Activated T-helper 17 cell treated with anti-CD3 and anti-CD28 coated beads, Interleukin-2, amount 50 U/mL, for 72 hours (primary cell): ENCODE results near the gene SORBS2. TPM values are rescaled to one million over a fixed set of nuclear protein-coding genes. Genes with fewer than 3 reads are reported as not detected.

Source experiments
- ATAC-seq: fragments of 150-1000 bp; cut with Tn5 transposase; replicated peaks from 2 replicates; pipeline ENCODE4 v1.10.0; 2021; ENCODE audit warnings: mild to moderate bottlenecking, moderate library complexity
- H3K27ac Mint-ChIP-seq: one replicate; pipeline ENCODE4 v1.8.0; 2022; ENCODE audit warnings: mixed read lengths
- H3K27me3 Mint-ChIP-seq: one replicate; pipeline ENCODE4 v1.8.0; 2022; ENCODE audit warnings: mixed read lengths
- H3K36me3 Mint-ChIP-seq: one replicate; pipeline ENCODE4 v1.8.0; 2022; ENCODE audit warnings: low read depth, mild to moderate bottlenecking, mixed read lengths
- H3K4me1 Mint-ChIP-seq: one replicate; pipeline ENCODE4 v1.8.0; 2022; ENCODE audit warnings: mixed read lengths
- H3K4me3 Mint-ChIP-seq: one replicate; pipeline ENCODE4 v1.8.0; 2022; ENCODE audit warnings: mild to moderate bottlenecking, mixed read lengths
- H3K9me3 Mint-ChIP-seq: one replicate; pipeline ENCODE4 v1.8.0; 2022; ENCODE audit warnings: mixed read lengths
- total RNA-seq, 2 donors: library from RNA; stranded (reverse); gene quantifications; one replicate each; pipeline ENCODE4 v1.2.3, GENCODE V29; 2022

Gene SORBS2
- total RNA-seq, 2 donors from 2014 or later = not detected

DNA sequence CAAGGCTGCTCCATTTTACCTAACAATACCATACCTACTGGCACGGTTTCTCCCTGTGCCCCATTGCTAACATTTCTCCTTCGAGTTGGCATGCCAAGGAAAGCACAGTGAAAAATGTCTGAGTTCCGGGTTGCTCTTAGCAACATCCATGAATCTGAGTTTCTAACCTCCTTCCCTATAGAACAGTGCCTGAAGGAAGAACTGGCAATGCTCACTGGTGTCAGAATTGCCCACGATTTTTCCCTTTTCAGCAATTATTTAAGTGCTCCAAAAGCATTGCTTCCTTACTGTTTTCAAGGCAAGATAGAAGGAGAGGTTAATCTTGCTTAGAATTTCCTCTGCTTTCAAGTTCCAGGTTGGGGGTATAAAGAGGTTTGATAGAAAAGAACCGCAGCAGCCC, 75.1 kb downstream of the SORBS2 start:
- H3K4me3 Mint-ChIP-seq = no peak overlapping the region
- H3K36me3 Mint-ChIP-seq = no peaks in the 10 kb centered on the region
- no peaks in the 10 kb centered on the region for H3K4me1 Mint-ChIP-seq
- no peak for ATAC-seq
- peaks cover 22% of the 10 kb centered on the region for H3K27me3 Mint-ChIP-seq
- no peaks in the 10 kb centered on the region for H3K9me3 Mint-ChIP-seq
- no peak overlapping the region for H3K27ac Mint-ChIP-seq

DNA sequence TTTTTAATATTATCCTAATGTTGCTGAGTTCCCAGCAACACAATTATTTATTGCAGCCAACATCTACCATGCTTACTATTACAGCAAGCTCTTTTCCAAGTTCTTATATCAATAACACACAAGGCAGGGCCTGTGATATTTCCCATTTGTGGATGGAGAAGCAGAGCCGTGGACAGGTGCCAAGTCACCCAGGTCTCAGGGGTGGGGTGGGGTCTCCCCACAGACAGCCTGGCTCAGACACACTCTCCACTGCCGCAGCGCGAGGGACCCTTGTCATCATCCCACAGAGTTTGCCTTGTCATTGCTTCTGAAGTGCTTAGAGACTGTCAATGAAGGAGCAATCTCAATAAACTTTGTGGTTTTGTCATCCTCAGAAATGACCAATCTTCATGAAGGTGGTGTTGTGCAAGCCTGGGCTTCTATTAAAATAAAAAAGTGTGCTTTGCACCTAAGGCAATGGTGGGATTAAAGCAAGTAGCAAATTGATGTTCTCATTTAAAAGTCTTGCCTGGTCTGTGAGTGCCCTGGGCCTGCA, 76.1 kb downstream of the SORBS2 start:
- Mint-ChIP-seq H3K9me3 (no peaks in the 10 kb centered on the region), H3K4me1 (no peaks in the 10 kb centered on the region), H3K4me3 (no peak overlapping the region), H3K27me3 (peaks cover 20% of the 10 kb centered on the region), H3K27ac (no peak overlapping the region), H3K36me3 (no peaks in the 10 kb centered on the region)
- no peak for ATAC-seq

DNA sequence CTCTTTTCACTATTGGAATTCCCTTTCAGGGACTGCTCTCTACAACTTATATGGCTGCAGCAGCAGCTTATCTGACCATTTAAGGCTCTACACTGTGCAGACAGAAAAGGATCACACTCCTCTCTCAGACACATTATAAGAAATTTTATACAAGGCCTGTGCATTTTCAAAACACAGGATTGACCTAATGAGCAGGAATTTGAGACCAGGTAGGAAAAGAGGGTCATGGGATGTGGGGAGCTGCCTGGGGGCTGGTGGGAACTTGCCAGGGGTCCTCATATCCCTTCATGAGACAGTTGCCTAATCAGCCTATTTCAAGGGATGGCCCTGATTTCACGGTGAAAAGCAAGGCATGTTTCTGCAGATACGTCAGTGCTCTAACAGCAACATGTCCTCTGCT, 77.1 kb downstream of the SORBS2 start:
- Mint-ChIP-seq H3K27me3 (peaks cover 20% of the 10 kb centered on the region), H3K27ac (no peak overlapping the region), H3K4me1 (no peaks in the 10 kb centered on the region), H3K9me3 (no peaks in the 10 kb centered on the region), H3K4me3 (no peak overlapping the region), H3K36me3 (no peaks in the 10 kb centered on the region)
- ATAC-seq = no peak

DNA sequence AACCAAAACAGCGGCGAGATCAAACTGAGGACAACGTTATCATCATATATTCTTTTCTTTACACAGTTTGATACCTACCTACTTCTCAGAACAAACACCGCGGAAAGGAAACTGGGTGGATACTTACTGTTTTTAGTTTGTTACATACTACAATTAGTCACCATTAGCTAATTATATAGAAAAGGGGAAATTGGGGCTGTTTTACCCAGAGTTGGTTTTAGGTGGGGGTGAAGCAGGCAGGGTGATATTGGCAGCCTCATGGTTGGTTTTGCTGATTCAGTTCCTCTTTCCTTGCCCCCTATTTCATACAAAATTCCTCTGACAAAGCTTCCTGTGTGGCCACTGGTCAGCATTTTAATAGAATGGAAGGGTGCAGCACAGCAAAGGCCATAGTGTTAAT, 77.8 kb downstream of the SORBS2 start:
- Mint-ChIP-seq H3K27ac (no peak overlapping the region), H3K9me3 (no peaks in the 10 kb centered on the region)

DNA sequence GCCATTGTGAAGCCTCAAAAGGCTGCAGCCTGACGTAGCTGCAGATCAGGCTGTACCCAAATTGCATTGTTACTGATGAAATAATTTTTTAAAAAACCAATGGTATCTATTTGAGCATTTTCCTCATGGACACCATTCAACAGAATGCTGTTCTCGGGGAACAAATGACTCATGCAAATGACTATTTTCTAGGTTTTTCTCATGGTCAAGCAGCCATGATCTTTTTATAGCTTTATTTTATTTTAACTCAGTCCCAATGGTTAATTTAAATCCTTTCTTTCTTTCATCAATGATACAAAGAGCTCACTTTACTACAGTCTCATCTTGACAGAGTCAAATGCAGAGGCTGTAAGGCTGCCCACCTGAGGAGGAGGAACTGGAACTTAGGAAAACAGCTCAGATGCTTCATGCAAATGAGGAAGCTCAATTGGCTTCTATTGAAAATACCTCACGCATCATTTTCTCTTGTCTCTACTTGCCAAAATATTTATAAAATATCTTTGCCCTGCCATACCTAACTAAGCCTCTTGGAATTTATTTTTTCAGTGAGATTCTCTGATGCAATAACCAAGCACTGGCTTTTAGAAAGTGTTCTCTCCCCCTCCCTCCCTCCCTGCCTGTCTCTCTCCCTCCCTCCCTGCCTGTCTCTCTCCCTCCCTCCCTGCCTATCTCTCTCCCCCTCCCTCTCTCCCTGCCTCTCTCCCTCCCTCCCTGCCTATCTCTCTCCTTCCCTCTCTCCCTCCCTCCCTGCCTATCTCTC, 81.0 kb downstream of the SORBS2 start:
- no peaks in the 10 kb centered on the region for H3K36me3 Mint-ChIP-seq
- no peak overlapping the region for H3K4me3 Mint-ChIP-seq
- ATAC-seq = no peak
- H3K27me3 Mint-ChIP-seq = peaks cover 36% of the 10 kb centered on the region
- no peaks in the 10 kb centered on the region for H3K9me3 Mint-ChIP-seq
- no peaks in the 10 kb centered on the region for H3K4me1 Mint-ChIP-seq
- H3K27ac Mint-ChIP-seq = no peak overlapping the region

More for the DNA sequence above, 77.8 kb downstream of the SORBS2 start:
- ATAC-seq = no peak
- Mint-ChIP-seq H3K36me3 (no peaks in the 10 kb centered on the region), H3K4me3 (no peak overlapping the region), H3K27me3 (peaks cover 20% of the 10 kb centered on the region), H3K4me1 (no peaks in the 10 kb centered on the region)

DNA sequence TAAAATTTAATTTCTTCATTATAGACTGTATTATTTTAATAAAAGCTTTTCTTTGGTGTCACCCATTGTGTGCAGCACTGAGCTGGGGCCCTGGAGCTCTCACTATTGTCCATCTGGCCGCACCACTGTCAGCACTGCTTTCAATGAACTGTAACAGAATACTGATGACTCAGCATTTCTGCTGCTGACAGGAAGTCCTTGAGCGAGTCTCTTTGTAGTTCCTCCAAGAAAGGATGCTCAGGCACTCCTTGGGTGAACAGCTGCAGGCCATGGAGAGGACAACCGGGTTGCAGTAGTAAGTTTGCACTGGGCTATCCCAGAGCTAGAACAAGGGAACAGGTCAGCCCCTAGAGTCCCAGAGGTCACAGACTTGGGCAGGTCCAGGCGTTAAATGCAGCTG, 81.6 kb downstream of the SORBS2 start:
- H3K4me1 Mint-ChIP-seq = no peaks in the 10 kb centered on the region
- H3K4me3 Mint-ChIP-seq = no peak overlapping the region
- H3K9me3 Mint-ChIP-seq = no peaks in the 10 kb centered on the region
- H3K27me3 Mint-ChIP-seq = peaks cover 38% of the 10 kb centered on the region
- H3K36me3 Mint-ChIP-seq = no peaks in the 10 kb centered on the region
- ATAC-seq = no peak
- H3K27ac Mint-ChIP-seq = no peak overlapping the region

DNA sequence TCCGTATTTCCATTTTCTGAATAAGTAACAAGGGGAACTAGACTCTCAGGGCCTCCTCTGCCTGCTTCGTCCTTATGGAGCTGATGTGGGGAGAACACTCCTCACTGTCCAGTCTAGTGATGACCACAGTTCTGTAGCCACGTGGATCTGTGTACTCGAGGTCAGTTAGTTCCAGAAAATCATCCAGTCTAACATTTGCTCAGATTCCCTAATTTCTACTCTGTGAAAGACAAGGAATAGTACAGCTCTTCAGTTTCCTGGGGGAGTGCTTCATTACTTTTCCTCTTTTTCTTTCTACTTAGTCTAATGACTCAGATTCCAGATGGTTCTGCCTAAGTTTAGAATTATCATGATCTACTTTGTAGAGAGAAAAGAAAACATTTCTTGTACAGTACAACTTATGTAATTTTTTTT, 82.6 kb downstream of the SORBS2 start:
- no peaks in the 10 kb centered on the region for H3K9me3 Mint-ChIP-seq
- no peak overlapping the region for H3K27ac Mint-ChIP-seq
- H3K36me3 Mint-ChIP-seq = no peaks in the 10 kb centered on the region
- peaks cover 37% of the 10 kb centered on the region for H3K27me3 Mint-ChIP-seq
- H3K4me3 Mint-ChIP-seq = no peak overlapping the region
- ATAC-seq = no peak
- H3K4me1 Mint-ChIP-seq = no peaks in the 10 kb centered on the region

DNA sequence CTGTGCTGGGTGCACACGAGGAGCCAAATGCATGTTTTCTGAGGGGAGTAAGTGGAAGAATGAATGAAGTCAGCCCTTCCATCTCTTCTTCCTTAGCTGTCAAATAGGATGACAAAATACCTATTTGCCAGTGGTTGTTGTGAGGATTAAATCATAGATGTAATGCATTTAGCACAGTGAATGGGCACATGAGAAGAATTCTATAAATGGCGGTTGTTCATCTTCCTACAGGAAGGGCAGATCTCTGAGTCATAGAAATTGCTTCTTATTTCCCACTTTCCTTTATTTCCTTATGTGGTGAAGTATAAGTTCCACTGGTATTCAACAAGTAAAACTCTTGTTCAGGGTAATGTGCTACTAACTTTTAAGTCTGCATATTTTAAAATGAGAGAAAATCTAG, 83.1 kb downstream of the SORBS2 start:
- Mint-ChIP-seq H3K27ac (no peak overlapping the region), H3K4me3 (no peak overlapping the region), H3K4me1 (no peaks in the 10 kb centered on the region), H3K9me3 (no peaks in the 10 kb centered on the region), H3K27me3 (peaks cover 37% of the 10 kb centered on the region), H3K36me3 (no peaks in the 10 kb centered on the region)
- ATAC-seq = no peak

DNA sequence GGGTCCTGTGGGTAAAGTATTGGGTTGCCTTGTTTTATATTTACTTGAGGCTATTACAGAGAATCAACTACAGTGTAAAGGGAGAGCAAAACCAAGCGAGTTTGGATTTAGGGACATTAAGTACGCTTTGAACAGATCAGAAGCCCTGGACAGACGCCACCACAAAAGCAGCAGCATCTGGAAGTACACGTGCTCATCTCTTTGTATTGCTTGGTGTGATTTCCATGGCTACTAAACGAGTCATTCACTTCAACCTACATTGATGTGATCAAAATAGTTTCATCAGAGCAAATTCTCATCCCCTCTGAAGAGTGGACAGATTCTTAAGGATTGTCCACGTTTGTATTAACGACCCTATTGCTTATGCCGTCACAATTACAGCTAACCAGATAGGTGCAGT, 85.1 kb downstream of the SORBS2 start:
- Mint-ChIP-seq H3K27ac (no peak overlapping the region), H3K9me3 (no peaks in the 10 kb centered on the region), H3K27me3 (peaks cover 27% of the 10 kb centered on the region), H3K4me1 (no peaks in the 10 kb centered on the region), H3K4me3 (no peak overlapping the region), H3K36me3 (no peaks in the 10 kb centered on the region)
- no peak for ATAC-seq

DNA sequence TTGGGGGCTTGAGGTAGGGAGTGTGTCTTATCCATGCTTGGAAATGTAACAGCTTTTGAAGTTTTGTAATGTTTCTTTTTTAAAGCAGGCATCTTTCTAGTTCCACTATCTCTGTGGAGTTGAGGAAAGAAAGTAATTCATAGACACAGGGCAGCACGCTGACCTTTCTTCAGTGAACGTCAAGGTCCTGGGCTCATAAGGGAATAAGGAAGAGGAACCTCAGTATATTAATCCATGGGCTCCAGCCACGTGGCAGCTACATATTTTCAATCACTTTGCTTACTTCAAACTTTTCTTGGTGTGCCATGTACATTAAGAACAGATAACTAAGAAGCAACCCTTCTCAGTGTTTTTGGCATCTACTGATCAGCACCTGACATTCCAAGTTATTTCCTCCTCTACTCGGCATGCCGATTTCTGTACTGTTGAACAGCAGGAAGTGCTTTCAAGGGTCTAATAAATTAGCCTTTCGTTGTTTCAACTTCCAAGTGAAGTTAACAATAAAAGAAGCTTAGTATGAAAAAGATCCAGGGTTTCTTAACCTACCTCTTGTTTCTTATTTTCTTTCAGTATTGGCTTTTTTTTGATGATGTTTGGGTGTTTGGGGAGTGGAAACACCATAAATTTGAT, 88.2 kb downstream of the SORBS2 start:
- no peaks in the 10 kb centered on the region for H3K36me3 Mint-ChIP-seq
- no peak overlapping the region for H3K4me3 Mint-ChIP-seq
- H3K27ac Mint-ChIP-seq = no peak overlapping the region
- H3K4me1 Mint-ChIP-seq = no peaks in the 10 kb centered on the region
- no peaks in the 10 kb centered on the region for H3K9me3 Mint-ChIP-seq
- H3K27me3 Mint-ChIP-seq = peaks cover 24% of the 10 kb centered on the region
- no peak for ATAC-seq

DNA sequence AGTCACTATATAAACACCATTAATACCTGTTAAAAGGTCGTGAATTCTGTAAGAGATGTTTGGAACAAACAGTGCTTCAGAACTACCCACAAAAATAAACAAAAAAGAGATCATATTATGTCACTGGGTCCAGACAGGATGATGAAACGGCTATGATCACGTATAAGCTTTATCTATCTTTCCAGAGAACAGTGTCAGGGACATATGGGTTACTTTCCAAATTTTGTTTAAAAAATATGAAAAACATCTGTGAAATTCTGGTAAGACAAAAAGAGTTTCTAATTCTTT, 90.0 kb downstream of the SORBS2 start:
- Mint-ChIP-seq H3K4me1 (no peaks in the 10 kb centered on the region), H3K36me3 (no peaks in the 10 kb centered on the region), H3K4me3 (no peak overlapping the region), H3K9me3 (no peaks in the 10 kb centered on the region), H3K27me3 (peaks cover 17% of the 10 kb centered on the region), H3K27ac (no peak overlapping the region)
- ATAC-seq = no peak

DNA sequence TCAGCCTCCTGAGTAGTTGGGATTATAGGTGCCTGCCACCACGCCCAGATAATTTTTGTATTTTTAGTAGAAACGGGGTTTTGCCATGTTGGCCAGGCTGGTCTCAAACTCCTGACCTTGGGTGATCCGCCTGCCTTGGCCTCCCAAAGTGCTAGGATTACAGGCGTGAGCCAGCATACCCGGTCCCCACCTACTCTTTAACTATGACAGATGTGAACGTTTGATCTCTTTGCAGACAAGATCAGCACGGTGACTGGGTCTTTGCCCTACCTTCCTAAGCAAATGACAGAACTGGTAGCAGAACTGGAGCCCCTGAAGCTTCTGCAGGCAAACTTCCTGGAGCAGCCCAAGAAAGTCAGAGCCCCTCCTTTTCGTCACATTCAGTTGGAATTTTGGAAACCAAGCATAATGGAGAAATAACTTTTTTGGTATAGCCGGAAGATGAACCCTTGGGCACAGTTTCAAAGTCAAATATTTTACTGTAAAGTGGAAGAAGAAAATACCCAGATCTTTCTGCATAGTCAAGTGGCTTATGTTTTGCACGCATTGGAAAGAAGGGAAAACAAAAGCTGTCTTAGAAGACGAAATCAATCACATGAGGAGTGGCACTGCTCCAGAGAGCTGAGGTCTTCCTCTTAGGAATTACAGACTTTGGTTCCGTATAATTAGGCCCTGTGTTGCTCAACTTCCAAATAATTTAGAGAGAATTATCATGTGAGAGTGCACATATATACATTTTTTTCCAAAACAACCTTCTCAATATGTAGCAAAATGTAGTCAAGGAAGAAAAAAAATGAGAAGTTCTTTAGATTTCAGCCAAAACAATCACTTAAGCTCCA, 90.6 kb downstream of the SORBS2 start:
- ATAC-seq = no peak
- no peak overlapping the region for H3K4me3 Mint-ChIP-seq
- no peaks in the 10 kb centered on the region for H3K36me3 Mint-ChIP-seq
- H3K27me3 Mint-ChIP-seq = peaks cover 13% of the 10 kb centered on the region
- no peaks in the 10 kb centered on the region for H3K9me3 Mint-ChIP-seq
- no peaks in the 10 kb centered on the region for H3K4me1 Mint-ChIP-seq
- no peak overlapping the region for H3K27ac Mint-ChIP-seq

DNA sequence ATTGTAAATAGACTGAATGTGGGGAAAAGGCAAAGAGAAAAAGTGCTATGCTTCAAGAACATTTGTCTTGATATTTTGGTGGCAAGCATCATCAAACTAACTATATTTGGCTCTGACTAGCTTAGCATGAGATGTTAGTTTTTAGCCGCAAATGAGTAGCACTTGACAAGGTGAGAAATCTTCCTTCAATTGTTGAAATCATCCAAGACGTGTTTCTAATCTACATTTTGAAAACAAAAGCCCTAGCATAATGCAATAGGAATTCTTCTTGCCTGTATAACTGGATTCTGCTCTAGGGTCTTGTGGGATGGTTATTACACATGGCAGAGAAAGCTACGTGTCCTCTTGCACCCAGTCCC, 92.5 kb downstream of the SORBS2 start:
- ATAC-seq = no peak
- Mint-ChIP-seq H3K27ac (no peak overlapping the region), H3K27me3 (peaks cover 1% of the 10 kb centered on the region), H3K4me1 (no peaks in the 10 kb centered on the region), H3K4me3 (no peak overlapping the region), H3K36me3 (no peaks in the 10 kb centered on the region), H3K9me3 (no peaks in the 10 kb centered on the region)

DNA sequence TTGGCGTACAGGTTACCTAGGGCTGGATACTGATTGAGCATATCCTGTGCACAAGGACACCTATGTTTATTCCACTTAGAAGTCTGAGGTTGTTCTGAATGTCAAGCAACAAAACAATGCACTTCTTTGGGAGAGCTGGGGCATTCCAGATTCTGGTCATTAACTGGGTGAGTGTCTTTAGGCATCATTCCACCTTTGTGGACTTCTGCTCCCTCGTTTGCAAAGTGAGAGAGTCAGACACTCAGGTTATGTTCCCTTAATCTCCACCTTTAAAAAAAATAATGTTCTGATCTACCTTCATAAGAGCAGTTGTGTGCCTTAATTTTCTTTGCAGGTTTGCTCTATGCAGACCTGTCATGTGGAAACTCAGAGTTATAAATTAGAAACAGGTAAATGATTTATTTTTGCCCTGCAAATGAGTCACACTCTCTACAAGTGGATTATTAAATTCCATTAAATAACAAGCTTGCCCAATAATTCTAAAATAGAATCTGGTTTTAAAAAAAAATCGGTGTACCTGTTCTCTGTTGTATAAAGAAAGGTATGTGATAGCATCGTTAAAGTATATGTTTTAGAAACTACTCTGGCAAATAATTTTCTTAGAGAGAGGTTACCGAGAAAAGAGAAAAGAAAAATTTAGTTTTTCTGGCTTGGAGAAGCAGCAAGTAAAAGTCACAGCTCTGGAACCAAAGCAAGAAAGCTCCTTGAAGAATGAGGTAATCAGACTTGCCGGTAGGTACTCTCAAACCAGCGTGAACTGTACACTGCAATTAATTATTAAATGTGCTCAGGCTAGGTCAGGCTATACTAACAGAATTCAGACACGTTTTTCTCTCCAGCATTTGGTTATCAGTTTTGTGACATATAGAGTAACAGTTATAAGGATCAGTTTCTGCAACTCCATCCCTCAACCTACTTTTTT, 93.2 kb downstream of the SORBS2 start:
- peaks cover 7% of the 10 kb centered on the region for H3K27me3 Mint-ChIP-seq
- H3K4me3 Mint-ChIP-seq = no peak overlapping the region
- no peak for ATAC-seq
- H3K36me3 Mint-ChIP-seq = no peaks in the 10 kb centered on the region
- no peaks in the 10 kb centered on the region for H3K9me3 Mint-ChIP-seq
- no peak overlapping the region for H3K27ac Mint-ChIP-seq
- no peaks in the 10 kb centered on the region for H3K4me1 Mint-ChIP-seq
